NCI-H1436 (cell line): Measurements from ENCODE around the gene TIGD3.

Source experiments
- DNase-seq: peaks from one replicate; lab custom pipeline; 2025; lab: John Stamatoyannopoulos, UW

Gene TIGD3

GRCh38 chr11:65373839-65374580 is 19.5 kb downstream of the TIGD3 start:
- no peak for DNase-seq

- no peak for DNase-seq
These were observed 20.5 kb downstream of the TIGD3 start for GRCh38 chr11:65375012-65375411.

GRCh38 chr11:65376138-65376713 is 21.7 kb downstream of the TIGD3 start:
- no peak for DNase-seq

- no peak for DNase-seq
These were observed 22.5 kb downstream of the TIGD3 start for GRCh38 chr11:65377036-65377435.

GRCh38 chr11:65377777-65378176 is 23.2 kb downstream of the TIGD3 start:
- DNase-seq = no peak

- no peak for DNase-seq
These were observed 23.8 kb downstream of the TIGD3 start for GRCh38 chr11:65378208-65378927.

GRCh38 chr11:65378928-65379638 is 24.5 kb downstream of the TIGD3 start:
- DNase-seq = no peak

- DNase-seq = no peak
These were observed 25.3 kb downstream of the TIGD3 start for GRCh38 chr11:65379698-65380459.

- DNase-seq = no peak
These were observed 26.0 kb downstream of the TIGD3 start for GRCh38 chr11:65380460-65381119.

GRCh38 chr11:65381716-65382032 is 27.1 kb downstream of the TIGD3 start:
- no peak for DNase-seq

- DNase-seq = peak; percentile 90
These were observed 27.7 kb downstream of the TIGD3 start, which contains the start of gene SLC25A45 for GRCh38 chr11:65382033-65382803. Gene SLC25A45 (minus strand): TSS chr11:65382646. CDS start chr11:65381951, 695 bp downstream.

GRCh38 chr11:65382804-65383368 is 28.3 kb downstream of the TIGD3 start:
- DNase-seq = no peak

- DNase-seq = no peak
These were observed 29.2 kb downstream of the TIGD3 start for GRCh38 chr11:65383778-65384177.

- DNase-seq = no peak
These were observed 29.8 kb downstream of the TIGD3 start for GRCh38 chr11:65384301-65384889.

GRCh38 chr11:65386307-65387140 is 32.0 kb downstream of the TIGD3 start, which contains the start of gene FRMD8:
Gene FRMD8 (plus strand): TSS chr11:65386637. CDS start chr11:65387037, 400 bp downstream.
- DNase-seq = peak; percentile 65

GRCh38 chr11:65388731-65389130 is 34.2 kb downstream of the TIGD3 start:
- no peak for DNase-seq

GRCh38 chr11:65389294-65389980 is 34.9 kb downstream of the TIGD3 start:
- no peak for DNase-seq
